Fibroblast of skin of scalp (primary cell): ENCODE data around the gene HOXC12.

Experiments used
- DNase-seq: peaks from one replicate; pipeline ENCODE4 v3.0.0-alpha.2; 2013

HOXC12 gene

DNA sequence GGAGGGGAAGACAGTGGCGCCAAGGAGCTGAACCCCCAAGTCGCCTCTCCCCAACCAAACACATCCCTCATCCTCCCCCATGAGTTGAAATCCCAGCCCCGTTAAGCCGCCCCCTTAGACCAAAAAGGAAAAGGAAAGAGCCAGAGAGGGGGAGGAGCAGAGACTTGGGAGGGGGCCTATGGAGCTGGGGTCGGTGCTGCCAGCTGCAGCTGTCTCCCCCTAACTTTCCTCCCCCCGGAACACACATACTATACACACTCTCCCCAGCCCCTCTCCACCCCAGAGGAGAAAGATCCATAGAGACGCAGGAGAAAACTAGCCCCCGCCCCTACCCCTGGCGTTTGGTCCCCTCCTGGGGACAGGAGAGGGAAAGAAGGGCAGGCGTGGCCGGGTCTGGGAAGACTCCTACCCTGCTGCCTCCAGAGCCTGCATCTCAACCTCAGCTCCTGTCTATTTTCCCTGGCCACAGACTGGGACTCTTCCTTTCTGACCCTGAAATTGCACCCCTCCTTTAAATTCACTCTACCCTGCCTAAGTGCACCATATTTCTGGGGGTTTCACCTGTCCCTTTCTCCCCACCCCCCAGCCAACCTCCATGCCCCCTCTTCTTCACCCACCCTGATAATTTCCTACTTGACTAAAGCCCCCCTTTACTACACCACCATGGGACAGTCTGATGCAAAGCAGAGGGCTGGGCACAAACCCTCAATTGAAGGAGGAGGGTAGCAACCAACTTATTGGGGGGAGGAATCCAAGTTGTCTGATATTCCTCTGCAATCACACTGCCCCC lies 43.6 kb downstream of the HOXC12 start:
- no peak for DNase-seq

DNA sequence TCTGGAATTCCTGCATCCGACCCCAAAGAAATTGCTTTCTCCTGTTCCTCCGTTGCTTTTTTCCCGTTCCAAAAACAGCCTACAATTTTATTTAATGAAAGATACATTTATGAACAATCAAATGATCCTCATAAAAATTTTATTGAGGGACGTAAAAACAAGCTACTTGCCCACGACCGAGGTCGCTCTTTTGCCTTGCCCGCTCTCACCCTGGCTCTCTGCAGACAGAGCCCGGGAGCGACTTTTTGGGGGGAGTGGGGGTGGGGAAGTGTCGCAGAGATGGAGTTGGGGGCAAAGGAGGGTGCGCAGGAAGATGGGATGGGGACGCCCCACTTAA lies 44.2 kb downstream of the HOXC12 start:
- no peak for DNase-seq

GRCh38 chr12:53999559-54000115 lies 44.9 kb downstream of the HOXC12 start:
- DNase-seq, result peak; percentile 27

DNA sequence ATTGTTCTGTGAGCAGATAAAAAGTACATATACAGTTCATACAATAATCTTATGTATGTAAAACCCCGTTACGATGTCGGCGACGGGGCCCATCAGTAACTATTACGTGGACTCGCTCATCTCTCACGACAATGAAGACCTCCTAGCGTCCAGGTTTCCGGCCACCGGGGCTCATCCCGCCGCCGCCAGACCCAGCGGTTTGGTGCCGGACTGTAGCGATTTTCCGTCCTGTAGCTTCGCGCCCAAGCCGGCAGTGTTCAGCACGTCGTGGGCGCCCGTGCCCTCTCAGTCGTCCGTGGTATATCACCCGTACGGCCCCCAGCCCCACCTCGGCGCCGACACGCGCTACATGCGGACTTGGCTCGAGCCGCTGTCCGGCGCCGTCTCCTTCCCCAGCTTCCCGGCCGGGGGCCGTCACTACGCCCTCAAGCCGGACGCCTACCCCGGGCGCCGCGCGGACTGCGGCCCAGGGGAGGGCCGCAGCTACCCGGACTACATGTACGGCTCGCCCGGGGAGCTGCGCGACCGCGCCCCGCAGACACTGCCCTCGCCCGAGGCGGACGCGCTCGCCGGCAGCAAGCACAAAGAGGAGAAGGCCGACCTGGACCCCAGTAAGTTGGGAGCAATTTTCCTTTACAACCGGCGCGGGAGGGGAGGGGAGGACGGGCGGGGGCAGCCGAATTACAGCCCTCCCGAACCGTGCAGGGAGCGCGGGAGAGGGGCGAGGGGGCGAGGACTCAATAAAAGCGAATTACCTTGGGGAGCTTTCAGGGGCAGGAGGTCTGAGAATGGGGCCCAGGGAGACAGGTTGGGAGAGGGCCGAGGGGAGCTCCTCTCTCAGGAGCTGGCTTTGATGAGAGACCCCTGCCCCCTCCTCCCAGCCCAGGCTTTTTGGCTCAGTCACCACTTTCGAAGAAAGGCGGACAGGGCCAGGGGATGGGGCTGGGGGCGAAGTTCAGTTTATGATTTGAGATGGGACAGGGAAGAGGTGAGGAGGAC lies 45.7 kb downstream of the HOXC12 start, which contains the start of gene HOXC9:
TSS of gene HOXC9 (plus strand) at position 46 of the 999 bp plus-strand sequence. CDS start at position 74, 28 bp downstream.
- DNase-seq, result no peak

DNA sequence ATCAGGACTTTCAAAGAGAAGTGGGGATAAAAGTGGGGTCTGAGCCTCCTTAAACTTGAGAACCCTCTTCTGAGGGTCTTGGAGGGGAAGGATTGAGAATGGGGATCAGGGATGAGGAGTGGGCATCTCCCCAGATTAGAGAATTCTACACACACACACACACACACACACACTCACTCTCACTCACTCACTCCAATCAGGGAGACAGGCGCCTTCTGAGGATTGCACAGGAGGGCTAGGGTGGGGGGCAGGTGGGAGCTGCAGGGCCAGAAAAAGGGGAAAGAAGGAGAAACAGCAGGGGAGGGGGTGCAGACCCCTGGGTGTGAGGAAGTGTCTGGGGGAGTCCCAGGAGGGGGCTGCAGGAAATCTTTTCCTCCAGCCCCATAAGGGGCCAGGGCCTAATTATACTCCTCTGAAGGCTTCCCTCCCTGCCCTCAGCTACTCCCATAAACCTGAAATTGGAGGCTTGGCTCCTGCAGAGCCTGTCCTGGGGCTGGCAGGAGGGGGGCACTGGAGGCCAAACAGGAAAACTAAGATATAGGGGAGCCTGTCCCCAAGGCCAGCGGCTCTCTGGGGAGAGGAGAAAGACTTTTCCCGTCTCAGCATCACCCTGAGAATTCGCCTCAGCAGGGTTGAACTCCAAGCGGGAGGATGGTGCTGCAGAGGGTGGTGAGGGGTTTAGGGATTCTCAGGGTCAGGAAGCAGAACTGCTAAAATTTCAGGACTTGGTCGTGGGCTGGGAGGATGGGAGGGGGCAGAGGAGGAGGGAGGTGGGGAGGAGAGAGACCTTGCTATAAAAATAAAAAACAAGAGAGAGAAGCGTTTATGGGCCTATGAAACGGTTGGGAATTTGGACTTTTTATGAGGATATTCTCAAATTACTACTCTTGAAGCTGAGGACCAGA lies 46.8 kb downstream of the HOXC12 start:
- DNase-seq, result no peak

DNA sequence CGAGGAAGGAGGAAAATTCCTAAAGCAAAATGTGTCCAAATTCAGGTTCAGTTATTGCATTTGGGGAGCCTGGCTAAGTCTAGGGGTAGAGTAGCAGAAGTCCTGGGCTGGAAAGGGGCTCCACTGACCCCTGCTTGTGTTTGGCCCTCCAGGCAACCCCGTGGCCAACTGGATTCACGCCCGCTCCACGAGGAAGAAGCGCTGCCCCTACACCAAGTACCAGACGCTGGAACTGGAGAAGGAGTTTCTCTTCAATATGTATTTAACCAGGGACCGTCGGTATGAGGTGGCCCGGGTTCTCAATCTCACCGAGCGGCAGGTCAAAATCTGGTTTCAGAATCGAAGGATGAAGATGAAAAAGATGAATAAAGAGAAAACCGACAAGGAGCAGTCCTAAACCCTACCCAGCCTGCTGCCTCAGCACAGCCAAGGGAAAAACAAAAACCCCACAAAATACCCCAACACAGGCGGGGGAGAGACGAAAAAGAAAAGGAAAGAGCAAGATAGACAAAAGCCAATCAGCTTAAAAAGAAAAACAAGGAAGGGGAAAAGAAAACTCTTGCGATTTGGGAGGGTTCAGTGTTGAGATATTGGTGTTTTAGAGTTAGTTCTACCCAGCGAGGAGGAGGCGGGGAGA lies 47.7 kb downstream of the HOXC12 start:
- no peak for DNase-seq

DNA sequence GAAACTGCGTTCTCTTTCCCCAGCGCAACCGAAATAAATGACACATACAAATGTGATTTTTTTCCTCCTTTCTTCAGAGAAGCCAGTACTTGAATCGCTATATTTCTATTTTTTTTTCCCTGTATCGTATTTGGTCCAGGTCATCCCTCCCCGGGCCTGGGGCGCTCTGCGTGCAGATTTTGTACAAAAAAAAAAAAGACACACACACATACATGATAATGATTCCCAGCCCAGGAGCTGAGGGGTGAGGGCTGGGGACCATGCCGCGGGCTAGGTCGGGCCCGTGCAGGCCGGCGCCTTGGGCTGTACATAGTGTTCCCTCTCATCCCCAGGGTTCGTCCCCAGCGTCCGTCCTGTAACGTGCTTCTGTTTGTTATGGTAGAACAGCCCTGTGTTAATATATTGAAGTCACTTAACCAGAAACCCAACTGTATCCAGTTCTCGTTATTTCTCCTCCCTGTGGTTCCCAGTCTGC lies 48.2 kb downstream of the HOXC12 start:
- DNase-seq, result no peak

DNA sequence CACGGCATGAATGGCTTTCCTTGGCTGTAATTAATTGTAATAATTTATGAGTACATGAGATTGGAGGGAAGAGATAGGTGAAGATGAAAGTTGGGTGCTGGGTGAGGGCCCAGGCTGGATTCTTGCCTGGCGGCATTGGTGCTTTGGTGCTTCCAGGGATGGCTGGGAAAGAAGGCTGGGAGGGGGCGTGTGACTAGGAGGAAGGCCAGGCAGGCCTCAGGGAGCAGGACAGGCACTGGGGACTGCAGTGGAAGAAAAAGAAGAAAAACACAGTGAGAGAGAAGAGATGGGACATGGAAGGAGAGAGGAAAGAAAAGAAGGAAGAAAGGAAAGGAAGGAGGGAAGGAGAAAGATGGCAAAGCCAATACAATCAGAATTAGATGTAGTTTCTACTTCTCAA lies 48.9 kb downstream of the HOXC12 start:
- no peak for DNase-seq

GRCh38 chr12:54004063-54004840 lies 49.5 kb downstream of the HOXC12 start:
- no peak for DNase-seq

DNA sequence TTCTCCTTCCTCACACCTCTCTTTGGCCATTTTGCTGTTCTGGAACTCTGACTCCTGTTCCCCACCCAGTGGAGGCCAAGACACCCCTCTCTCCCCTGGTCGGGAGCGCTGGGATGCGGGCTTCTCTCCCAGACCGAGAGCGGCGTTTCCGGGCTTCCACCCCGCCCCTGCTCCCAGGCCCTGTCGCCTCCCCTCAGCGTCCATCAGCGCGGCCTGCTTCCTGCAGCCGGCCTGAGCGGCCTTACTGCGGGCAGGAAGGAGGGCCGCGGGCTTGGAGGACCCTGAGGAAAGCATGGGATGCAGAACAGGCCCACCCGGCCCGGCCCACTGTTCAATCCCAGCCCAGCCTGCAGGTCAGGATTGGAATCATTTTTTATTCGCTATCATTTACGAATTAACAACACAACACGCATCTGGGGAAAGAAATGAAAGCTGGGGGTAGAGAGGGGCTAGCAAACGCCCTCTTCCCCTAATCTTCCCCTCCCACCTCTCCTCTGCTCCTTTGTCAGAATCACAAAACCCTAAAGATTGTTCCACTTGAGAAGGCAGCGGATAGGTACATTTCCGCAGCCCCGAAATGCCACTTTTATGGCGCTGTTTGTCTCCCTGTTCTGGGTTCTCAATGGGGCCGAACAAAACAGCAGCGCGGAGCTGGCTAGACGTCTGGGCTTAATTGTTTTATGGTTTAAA lies 50.3 kb downstream of the HOXC12 start:
- no peak for DNase-seq

- no peak for DNase-seq
Measured at GRCh38 chr12:54005531-54005852, 50.8 kb downstream of the HOXC12 start.

GRCh38 chr12:54005853-54006558 lies 51.3 kb downstream of the HOXC12 start:
- DNase-seq, result peak; percentile 75

DNA sequence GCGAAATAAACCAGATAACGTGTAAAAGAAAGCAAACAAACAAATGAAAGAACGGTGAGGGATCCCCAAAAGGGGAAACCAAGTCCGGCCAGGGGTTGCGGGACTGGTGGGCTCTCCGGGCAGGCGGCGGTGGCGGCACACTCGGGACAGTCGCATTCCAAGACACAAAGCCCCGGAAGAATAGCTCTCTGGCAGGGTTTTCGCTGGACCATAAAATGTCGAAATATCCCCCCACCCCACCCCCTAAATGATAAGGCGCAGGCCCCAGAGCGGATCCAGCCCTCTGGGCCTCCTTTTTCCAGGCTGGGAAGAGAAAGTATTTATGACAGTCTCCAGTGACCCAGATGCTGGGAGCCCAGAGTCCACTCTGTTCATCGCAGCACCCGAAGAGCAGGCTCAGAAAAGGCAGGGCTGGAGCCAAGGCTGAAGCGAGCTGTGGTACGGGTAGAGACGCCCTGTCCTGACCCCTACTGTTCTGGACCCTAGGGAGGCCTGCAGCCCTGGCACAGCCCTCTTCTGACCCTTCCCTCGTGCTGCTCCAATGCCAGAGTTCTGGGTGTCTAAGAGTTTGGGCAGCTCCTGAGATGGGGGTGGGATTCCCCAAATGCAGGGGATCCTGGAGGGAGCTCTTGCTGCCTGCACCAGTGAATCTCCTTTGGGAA lies 52.0 kb downstream of the HOXC12 start:
- DNase-seq, result no peak

GRCh38 chr12:54007538-54008259 lies 53.0 kb downstream of the HOXC12 start:
- DNase-seq, result no peak

DNA sequence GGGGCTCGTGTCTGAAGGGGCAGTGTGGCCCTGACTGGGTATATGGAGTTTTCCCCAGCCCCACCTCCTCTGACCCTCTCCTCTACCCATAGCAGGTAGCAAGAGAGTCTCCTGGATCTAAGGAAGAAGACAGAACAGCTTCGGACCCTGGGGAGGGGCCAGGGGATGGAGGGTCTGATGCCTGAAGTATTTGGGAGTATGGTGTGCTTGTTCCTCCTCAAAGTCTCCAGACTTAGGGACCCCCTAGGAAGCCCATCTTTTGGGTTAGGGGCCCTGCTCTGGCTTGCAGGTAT lies 53.5 kb downstream of the HOXC12 start:
- no peak for DNase-seq
